ENCODE data around the gene DYNC2LI1. TPM values are rescaled to one million over a fixed set of nuclear protein-coding genes. Genes with fewer than 3 reads are reported as not detected.

The DYNC2LI1 gene
- total RNA-seq, 1 donor from 2014 or later: 15.3 TPM

- Histone ChIP-seq H3K4me1 (ENCODE audit: insufficient read depth, low read length) (peaks cover 12% of the 10 kb centered on the region), H2AFZ (ENCODE audit: low read depth, low read length) (no peak overlapping the region), H3K9me3 (ENCODE audit: insufficient read depth, low read depth, low read length) (no peaks in the 10 kb centered on the region), H3K36me3 (ENCODE audit: insufficient read depth, low read length) (no peaks in the 10 kb centered on the region), H3K27ac (ENCODE audit: low read depth, low read length) (peak overlapping the region; percentile 16), H3K79me2 (ENCODE audit: insufficient read depth, low read length) (no peaks in the 10 kb centered on the region), H3K4me2 (ENCODE audit: low read length) (no peak overlapping the region), H3K4me3 (ENCODE audit: insufficient read depth, low read depth, low read length) (no peak overlapping the region), H3K9ac (ENCODE audit: low read length) (no peak overlapping the region), H3K27me3 (ENCODE audit: insufficient read depth, low read length) (no peaks in the 10 kb centered on the region), H4K20me1 (ENCODE audit: insufficient read depth, low read length) (no peaks in the 10 kb centered on the region)
- FAIRE-seq (no peak), DNase-seq (ENCODE audit: low read depth) (no peak)
- H3K27ac Mint-ChIP-seq (ENCODE audit: unreplicated experiment): no peak overlapping the region
- no peaks in the 10 kb centered on the region for H3K36me3 Mint-ChIP-seq (ENCODE audit: low read depth, unreplicated experiment)
- H3K4me1 Mint-ChIP-seq (ENCODE audit: low read depth, unreplicated experiment): peaks cover 13% of the 10 kb centered on the region
- TF ChIP-seq EZH2 (IDR thresholded peaks at IDR 0.05; ENCODE audit: insufficient read depth, low read length) (no peak), CTCF (IDR thresholded peaks at IDR 0.05; ENCODE audit: insufficient read depth, low read depth, low read length) (no peak)
- H3K9me3 Mint-ChIP-seq (ENCODE audit: unreplicated experiment): no peaks in the 10 kb centered on the region
- H3K27me3 Mint-ChIP-seq (ENCODE audit: low read depth, unreplicated experiment): no peaks in the 10 kb centered on the region
- no peak overlapping the region for H3K4me3 Mint-ChIP-seq (ENCODE audit: unreplicated experiment)
Measured at GRCh38 chr2:43763091-43763490, 10.7 kb upstream of the DYNC2LI1 start.

- no peak overlapping the region for H3K4me3 Mint-ChIP-seq (ENCODE audit: unreplicated experiment)
- Histone ChIP-seq H3K36me3 (ENCODE audit: insufficient read depth, low read length) (no peaks in the 10 kb centered on the region), H3K4me2 (ENCODE audit: low read length) (no peak overlapping the region), H3K9ac (ENCODE audit: low read length) (no peak overlapping the region), H3K79me2 (ENCODE audit: insufficient read depth, low read length) (no peaks in the 10 kb centered on the region), H3K4me3 (ENCODE audit: insufficient read depth, low read depth, low read length) (no peak overlapping the region), H2AFZ (ENCODE audit: low read depth, low read length) (no peak overlapping the region), H3K27me3 (ENCODE audit: insufficient read depth, low read length) (no peaks in the 10 kb centered on the region), H3K9me3 (ENCODE audit: insufficient read depth, low read depth, low read length) (no peaks in the 10 kb centered on the region), H3K4me1 (ENCODE audit: insufficient read depth, low read length) (peaks cover 4% of the 10 kb centered on the region), H3K27ac (ENCODE audit: low read depth, low read length) (no peak overlapping the region), H4K20me1 (ENCODE audit: insufficient read depth, low read length) (no peaks in the 10 kb centered on the region)
- no peaks in the 10 kb centered on the region for H3K9me3 Mint-ChIP-seq (ENCODE audit: unreplicated experiment)
- FAIRE-seq (no peak), DNase-seq (ENCODE audit: low read depth) (no peak)
- H3K36me3 Mint-ChIP-seq (ENCODE audit: low read depth, unreplicated experiment): no peaks in the 10 kb centered on the region
- no peak overlapping the region for H3K27ac Mint-ChIP-seq (ENCODE audit: unreplicated experiment)
- H3K27me3 Mint-ChIP-seq (ENCODE audit: low read depth, unreplicated experiment): no peaks in the 10 kb centered on the region
- TF ChIP-seq EZH2 (IDR thresholded peaks at IDR 0.05; ENCODE audit: insufficient read depth, low read length) (no peak), CTCF (IDR thresholded peaks at IDR 0.05; ENCODE audit: insufficient read depth, low read depth, low read length) (no peak)
- peaks cover 7% of the 10 kb centered on the region for H3K4me1 Mint-ChIP-seq (ENCODE audit: low read depth, unreplicated experiment)
Measured at GRCh38 chr2:43764086-43764705, 9.6 kb upstream of the DYNC2LI1 start.

- H3K27ac ChIP-seq (ENCODE audit: low read depth, low read length): no peak overlapping the region
- no peaks in the 10 kb centered on the region for H3K9me3 Mint-ChIP-seq (ENCODE audit: unreplicated experiment)
Measured at GRCh38 chr2:43766006-43766405, 7.8 kb upstream of the DYNC2LI1 start.

More at GRCh38 chr2:43766006-43766405, 7.8 kb upstream of the DYNC2LI1 start:
- Histone ChIP-seq H3K27me3 (ENCODE audit: insufficient read depth, low read length) (no peaks in the 10 kb centered on the region), H3K9me3 (ENCODE audit: insufficient read depth, low read depth, low read length) (no peaks in the 10 kb centered on the region), H3K9ac (ENCODE audit: low read length) (no peak overlapping the region), H3K4me3 (ENCODE audit: insufficient read depth, low read depth, low read length) (no peak overlapping the region), H4K20me1 (ENCODE audit: insufficient read depth, low read length) (no peaks in the 10 kb centered on the region), H3K36me3 (ENCODE audit: insufficient read depth, low read length) (no peaks in the 10 kb centered on the region), H3K4me2 (ENCODE audit: low read length) (no peak overlapping the region), H3K4me1 (ENCODE audit: insufficient read depth, low read length) (no peaks in the 10 kb centered on the region), H2AFZ (ENCODE audit: low read depth, low read length) (no peak overlapping the region), H3K79me2 (ENCODE audit: insufficient read depth, low read length) (no peaks in the 10 kb centered on the region)
- Mint-ChIP-seq H3K36me3 (ENCODE audit: low read depth, unreplicated experiment) (no peaks in the 10 kb centered on the region), H3K27me3 (ENCODE audit: low read depth, unreplicated experiment) (no peaks in the 10 kb centered on the region), H3K27ac (ENCODE audit: unreplicated experiment) (no peak overlapping the region), H3K4me3 (ENCODE audit: unreplicated experiment) (no peak overlapping the region), H3K4me1 (ENCODE audit: low read depth, unreplicated experiment) (no peaks in the 10 kb centered on the region)
- FAIRE-seq: no peak
- TF ChIP-seq EZH2 (IDR thresholded peaks at IDR 0.05; ENCODE audit: insufficient read depth, low read length) (no peak), CTCF (IDR thresholded peaks at IDR 0.05; ENCODE audit: insufficient read depth, low read depth, low read length) (no peak)
- DNase-seq (ENCODE audit: low read depth): no peak
